SK-N-SH (cell line): Measurements from ENCODE around the gene KASH5. TPM values are rescaled to one million over a fixed set of nuclear protein-coding genes. Genes with fewer than 3 reads are reported as not detected.

Experiments used
- CTCF ChIA-PET: fragments of 300-600, 350-600 bp; formaldehyde crosslinking; extraction: SDS; loops from one replicate; lab custom pipeline; 2021; lab: Yijun Ruan, JAX
- POLR2A ChIA-PET: fragments of 350-600 bp; sonication (Branson Sonifier 250); formaldehyde crosslinking; extraction: SDS; loops from one replicate; lab custom pipeline; 2020; ENCODE audit warnings: antibody characterized with exemption, inconsistent platforms; lab: Yijun Ruan, JAX
- DNase-seq: peaks from one replicate; pipeline ENCODE4 v3.0.0; 2012
- H2AFZ ChIP-seq: fragments of 200-600 bp; sonication (generic); 2 replicates; pipeline ENCODE4 v1.8.1; 2016; ENCODE audit warnings: antibody characterized with exemption, mild to moderate bottlenecking, low read depth
- H3F3A ChIP-seq: fragments of 200-600 bp; sonication (generic); replicated peaks from 2 replicates; pipeline ENCODE3; 2016; ENCODE audit warnings: antibody characterized with exemption, mild to moderate bottlenecking; ENCODE audit not compliant: insufficient read depth
- H3K27ac ChIP-seq, 2 experiments: fragments of 200-500 bp in 1 of 2; fragments of 200-600 bp in 1 of 2; sonication (Bioruptor generic) in 1 of 2; sonication (generic), shearing (Covaris generic) in 1 of 2; 2 replicates each; pipeline versions ENCODE4 v1.5.1 to v1.6.1; 2014 to 2016; ENCODE audit warnings: low read depth in 2 of 2, inconsistent platforms in 1 of 2, low read length in 1 of 2, mild to moderate bottlenecking in 1 of 2, mixed read lengths in 1 of 2
- H3K27me3 ChIP-seq: fragments of 200-600 bp; sonication (generic), shearing (Covaris generic); 2 replicates; pipeline ENCODE4 v1.6.1; 2016; ENCODE audit warnings: mixed run types; ENCODE audit not compliant: insufficient read depth
- H3K36me3 ChIP-seq, 2 experiments: fragments of 200-500 bp in 1 of 2; fragments of 200-600 bp in 1 of 2; sonication (Bioruptor generic) in 1 of 2; sonication (generic) in 1 of 2; replicated peaks in 1 of 2; 2 replicates each; pipeline versions ENCODE3 to v1.5.1; 2014 to 2016; ENCODE audit warnings: low read length in 1 of 2, mild to moderate bottlenecking in 1 of 2; ENCODE audit not compliant: insufficient read depth in 2 of 2, control insufficient read depth in 1 of 2
- H3K4me1 ChIP-seq, 2 experiments: fragments of 200-500 bp in 1 of 2; fragments of 200-600 bp in 1 of 2; sonication (Bioruptor generic) in 1 of 2; sonication (generic), shearing (Covaris generic) in 1 of 2; 2 replicates each; pipeline versions ENCODE4 v1.5.1 to v1.6.1; 2014 to 2016; ENCODE audit warnings: low read depth in 1 of 2, low read length in 1 of 2, mixed run types in 1 of 2; ENCODE audit not compliant: insufficient read depth in 2 of 2, control insufficient read depth in 1 of 2
- H3K4me2 ChIP-seq: fragments of 200-600 bp; sonication (generic), shearing (Covaris generic); 2 replicates; pipeline ENCODE4 v1.6.1; 2017; ENCODE audit warnings: mixed run types
- H3K4me3 ChIP-seq, 2 experiments: fragments of 200-500 bp in 1 of 2; fragments of 200-600 bp in 1 of 2; sonication (Bioruptor generic) in 1 of 2; sonication (generic), shearing (Covaris generic) in 1 of 2; 2 replicates each; pipeline versions ENCODE4 v1.5.1 to v1.8.1; 2014 to 2016; ENCODE audit warnings: low read depth in 2 of 2, inconsistent platforms in 1 of 2, low read length in 1 of 2, mild to moderate bottlenecking in 1 of 2, mixed read lengths in 1 of 2, moderate library complexity in 1 of 2
- H3K79me2 ChIP-seq: fragments of 200-600 bp; sonication (generic); 2 replicates; pipeline ENCODE4 v1.8.1; 2017; ENCODE audit warnings: mild to moderate bottlenecking; ENCODE audit not compliant: insufficient read depth
- H3K9ac ChIP-seq: fragments of 200-600 bp; sonication (generic); 2 replicates; pipeline ENCODE4 v1.6.1; 2017; ENCODE audit warnings: mixed run types
- H3K9me2 ChIP-seq: fragments of 200-600 bp; sonication (generic); 2 replicates; pipeline ENCODE4 v1.6.1; 2017; ENCODE audit warnings: mixed run types
- H3K9me3 ChIP-seq: fragments of 200-600 bp; sonication (generic); 2 replicates; pipeline ENCODE4 v1.6.1; 2017; ENCODE audit warnings: mixed run types, mild to moderate bottlenecking, moderate library complexity
- H4K20me1 ChIP-seq: fragments of 200-600 bp; sonication (generic); 2 replicates; pipeline ENCODE4 v1.6.1; 2017; ENCODE audit warnings: mild to moderate bottlenecking, mixed run types; ENCODE audit not compliant: insufficient read depth
- EZH2phosphoT487 ChIP-seq: fragments of 200-600 bp; sonication (generic); IDR thresholded peaks from 2 replicates; pipeline ENCODE4 v1.6.1; 2017; ENCODE audit warnings: low read depth, mixed run types, mild to moderate bottlenecking, antibody characterized with exemption, moderate library complexity, borderline replicate concordance
- FOXJ3 ChIP-seq: sonication (generic); formaldehyde crosslinking; IDR thresholded peaks from 2 replicates; pipeline ENCODE4 v1.5.1; 2020; ENCODE audit warnings: mild to moderate bottlenecking, missing genetic modification reagents
- FOXM1 ChIP-seq: IDR thresholded peaks from 2 replicates; pipeline ENCODE4 v1.4.0; 2012; ENCODE audit warnings: low read depth, mild to moderate bottlenecking
- MXI1 ChIP-seq: IDR thresholded peaks from 2 replicates; pipeline ENCODE4 v1.6.1; 2012; ENCODE audit warnings: mild to moderate bottlenecking, low read depth, low read length, improper control_type of control experiment
- NFIC ChIP-seq: IDR thresholded peaks from 2 replicates; pipeline ENCODE4 v1.4.0; 2012; ENCODE audit warnings: borderline replicate concordance
- PBX3 ChIP-seq: IDR thresholded peaks from 2 replicates; pipeline ENCODE4; 2012
- RCOR1 ChIP-seq: fragments of 150-350 bp; IDR thresholded peaks from 2 replicates; pipeline ENCODE4 v1.6.1; 2017; ENCODE audit warnings: antibody characterized with exemption, low read length
- REST ChIP-seq: IDR thresholded peaks from 2 replicates; pipeline ENCODE4 v1.6.1; 2012; ENCODE audit warnings: mild to moderate bottlenecking, low read depth, low read length, moderate library complexity
- WGBS: methylation state at CpG from one replicate; pipeline ENCODE4 v1.1.6; 2017; ENCODE audit warnings: low lambda C conversion rate; 5-methylcytosine and 5-hydroxymethylcytosine counted together
- polyA plus RNA-seq, 3 experiments: library from polyadenylated mRNA; depleted of rRNA; stranded (reverse); fragments of >200 nt; gene quantifications; 2 replicates each; pipeline ENCODE4 v1.2.3, GENCODE V29; 2012

Gene KASH5
- polyA plus RNA-seq, 1 of the 3 experiments (the other 2 are of a cell fraction): 0.20 TPM

GRCh38 chr19:49427339-49427738 lies 39.3 kb downstream of the KASH5 start (continued):
- TF ChIP-seq NFIC (no peak), RCOR1 (no peak), REST (no peak)

- peaks cover 99% of the 10 kb centered on the region for H3K27me3 ChIP-seq
- no peak overlapping the region for H3K9ac ChIP-seq
- H3K4me2 ChIP-seq: peak overlapping the region; percentile 66
- DNase-seq: peak; percentile 70
- no peaks in the 10 kb centered on the region for H3K9me3 ChIP-seq
- TF ChIP-seq EZH2phosphoT487: peak; percentile 91; the same call in 1 of the 2 replicates
- peak; percentile 19; the same call in 1 of the 2 replicates for TF ChIP-seq MXI1
- no peak for TF ChIP-seq FOXM1
- no peak for TF ChIP-seq FOXJ3 (CRISPR knock-in tag)
- TF ChIP-seq PBX3: no peak
- H3K9me2 ChIP-seq: no peaks in the 10 kb centered on the region
- POLR2A ChIA-PET: no interaction called here
- H3K36me3 ChIP-seq: no peaks in the 10 kb centered on the region
- H3K4me3 ChIP-seq: peak overlapping the region in 1 of 2 experiments; percentile 32; a peak in 1 of 4 replicates
- H3K4me1 ChIP-seq: peaks cover 0 to 4% of the 10 kb centered on the region in 2 experiments; a peak in 1 of 4 replicates
- no peaks in the 10 kb centered on the region for H4K20me1 ChIP-seq
- CTCF ChIA-PET: interaction anchor here (1.9 to 6.2 kb wide), 2 partner anchors 8 to 37 kb away, joined by 6 to 51 read pairs; no protein-coding TSS in a partner anchor
- H3K27ac ChIP-seq: no peak overlapping the region
- H2AFZ ChIP-seq: peak overlapping the region; percentile 9; the same call in 1 of the 2 replicates
- WGBS: 6% methylated on average over 21 of the region's 45 CpGs
- H3F3A ChIP-seq: peaks cover 13% of the 10 kb centered on the region
- no peaks in the 10 kb centered on the region for H3K79me2 ChIP-seq
These were observed 40.0 kb downstream of the KASH5 start for GRCh38 chr19:49427855-49428546.
